ENCODE measurements around the gene PPP6R2. TPM values are rescaled to one million over a fixed set of nuclear protein-coding genes. Genes with fewer than 3 reads are reported as not detected.
"Not testable (repeated sequence)": the region's sequence is repeated elsewhere in the genome, so short reads cannot be mapped to it uniquely, and the experiment has no call there.

Gene PPP6R2
- total and polyA plus RNA-seq, 7 experiments from 2014 or later: 17.0 to 88.1 (median 63.9) TPM

GRCh38 chr22:50396751-50397370 lies 53.7 kb downstream of the PPP6R2 start:
- no peaks in the 10 kb centered on the region for H3K27me3 Mint-ChIP-seq
- H3K4me3 Mint-ChIP-seq: peak overlapping the region in 1 of 10 donors; percentile 35
- Histone ChIP-seq H3K27ac (ENCODE audit: low read depth, low read length) (no peak overlapping the region), H3K9me3 (ENCODE audit: control insufficient read depth in 2 of 3, low read length in 3 of 3) (no peaks in the 10 kb centered on the region), H3K36me3 (ENCODE audit: control insufficient read depth in 2 of 3, insufficient read depth in 3 of 3, low read length in 3 of 3) (peaks cover 0 to 45% (median 0%) of the 10 kb centered on the region in 3 experiments), H3K4me1 (ENCODE audit: control insufficient read depth in 2 of 2, insufficient read depth in 2 of 2, low read length in 2 of 2) (peaks cover 0 to 6% of the 10 kb centered on the region in 2 donors), H3K27me3 (ENCODE audit: control insufficient read depth in 2 of 2, insufficient read depth in 2 of 2, low read length in 2 of 2) (no peaks in the 10 kb centered on the region), H3K4me3 (ENCODE audit: low read length) (no peak overlapping the region)
- POLR2A ChIA-PET: no interaction called here
- intact Hi-C loops (cut with micrococcal nuclease): no loop called here
- DNase-seq (no peak), ATAC-seq (no peak)
- H3K36me3 Mint-ChIP-seq: peaks cover 4 to 26% (median 10%) of the 10 kb centered on the region in 5 donors
- peaks cover 19 to 44% (median 29%) of the 10 kb centered on the region in 7 donors for H3K4me1 Mint-ChIP-seq
- H3K9me3 Mint-ChIP-seq: peaks cover 0 to 3% (median 0%) of the 10 kb centered on the region in 11 donors
- CTCF ChIA-PET: no interaction called here
- peak overlapping the region; percentile 1 to 86 (median 49) for H3K27ac Mint-ChIP-seq

GRCh38 chr22:50397371-50398060 lies 54.4 kb downstream of the PPP6R2 start:
- H3K9me3 ChIP-seq (ENCODE audit: control insufficient read depth in 2 of 3, low read length in 3 of 3); intact Hi-C loops (cut with micrococcal nuclease); DNase-seq; H3K4me3 Mint-ChIP-seq; H3K4me1 ChIP-seq (ENCODE audit: control insufficient read depth in 2 of 2, insufficient read depth in 2 of 2, low read length in 2 of 2); H3K4me3 ChIP-seq (ENCODE audit: low read length); H3K9me3 Mint-ChIP-seq; POLR2A ChIA-PET; H3K27ac ChIP-seq (ENCODE audit: low read depth, low read length); ATAC-seq; H3K27me3 Mint-ChIP-seq; H3K27me3 ChIP-seq (ENCODE audit: control insufficient read depth in 2 of 2, insufficient read depth in 2 of 2, low read length in 2 of 2): not testable (repeated sequence)
- Mint-ChIP-seq H3K4me1 (peaks cover 19 to 44% (median 29%) of the 10 kb centered on the region in 7 donors), H3K27ac (peak overlapping the region; percentile 1 to 86 (median 49)), H3K36me3 (peaks cover 4 to 28% (median 10%) of the 10 kb centered on the region in 5 donors)
- H3K36me3 ChIP-seq (ENCODE audit: control insufficient read depth in 2 of 3, insufficient read depth in 3 of 3, low read length in 3 of 3): peaks cover 0 to 43% (median 0%) of the 10 kb centered on the region in 3 experiments
- CTCF ChIA-PET: interaction anchor here (0.7 kb wide), 1 partner anchor 53 kb away, joined by 3 read pairs; no protein-coding TSS in a partner anchor

- H3K36me3 Mint-ChIP-seq: peaks cover 4 to 17% (median 5%) of the 10 kb centered on the region in 5 donors
- peak overlapping the region in 8 of 9 donors; percentile 27 to 85 (median 42) for H3K27ac Mint-ChIP-seq
- DNase-seq: no peak
- Histone ChIP-seq H3K27me3 (ENCODE audit: control insufficient read depth in 2 of 2, insufficient read depth in 2 of 2, low read length in 2 of 2) (no peaks in the 10 kb centered on the region), H3K36me3 (ENCODE audit: control insufficient read depth in 2 of 3, insufficient read depth in 3 of 3, low read length in 3 of 3) (peaks cover 0 to 42% (median 0%) of the 10 kb centered on the region in 3 experiments), H3K4me3 (ENCODE audit: low read length) (no peak overlapping the region), H3K4me1 (ENCODE audit: control insufficient read depth in 2 of 2, insufficient read depth in 2 of 2, low read length in 2 of 2) (peaks cover 0 to 6% of the 10 kb centered on the region in 2 donors), H3K27ac (ENCODE audit: low read depth, low read length) (peak overlapping the region; percentile 40), H3K9me3 (ENCODE audit: control insufficient read depth in 2 of 3, low read length in 3 of 3) (no peaks in the 10 kb centered on the region)
- peaks cover 0 to 2% (median 0%) of the 10 kb centered on the region in 11 donors for H3K9me3 Mint-ChIP-seq
- H3K4me1 Mint-ChIP-seq: peaks cover 19 to 45% (median 32%) of the 10 kb centered on the region in 7 donors
- no peaks in the 10 kb centered on the region for H3K27me3 Mint-ChIP-seq
- intact Hi-C loops (cut with micrococcal nuclease): loop anchor here in 1 of 2 donors (1.0 kb wide), 2 partner anchors 99 to 221 kb away; no protein-coding TSS in a partner anchor
- CTCF ChIA-PET: interaction anchor here (1.0 to 1.5 kb wide), 2 partner anchors 10 to 99 kb away, joined by 4 to 5 read pairs; no protein-coding TSS in a partner anchor
- no peak for ATAC-seq
- POLR2A ChIA-PET: interaction anchor here (1.0 kb wide), 1 partner anchor 127 kb away, joined by 3 read pairs; the partner anchor contains the start of gene SCO2
- H3K4me3 Mint-ChIP-seq: no peak overlapping the region
Observed at GRCh38 chr22:50398831-50399648, 55.9 kb downstream of the PPP6R2 start.

GRCh38 chr22:50399751-50400331 lies 56.7 kb downstream of the PPP6R2 start:
- intact Hi-C loops (cut with micrococcal nuclease): loop anchor here in 1 of 2 donors (1.0 kb wide), 2 partner anchors 98 to 220 kb away; no protein-coding TSS in a partner anchor
- Histone ChIP-seq H3K27me3 (ENCODE audit: control insufficient read depth in 2 of 2, insufficient read depth in 2 of 2, low read length in 2 of 2) (no peaks in the 10 kb centered on the region), H3K4me1 (ENCODE audit: control insufficient read depth in 2 of 2, insufficient read depth in 2 of 2, low read length in 2 of 2) (peaks cover 0 to 6% of the 10 kb centered on the region in 2 donors), H3K27ac (ENCODE audit: low read depth, low read length) (peak overlapping the region; percentile 40), H3K9me3 (ENCODE audit: control insufficient read depth in 2 of 3, low read length in 3 of 3) (no peaks in the 10 kb centered on the region), H3K4me3 (ENCODE audit: low read length) (no peak overlapping the region), H3K36me3 (ENCODE audit: control insufficient read depth in 2 of 3, insufficient read depth in 3 of 3, low read length in 3 of 3) (peaks cover 0 to 34% (median 0%) of the 10 kb centered on the region in 3 experiments)
- Mint-ChIP-seq H3K4me1 (peaks cover 19 to 45% (median 34%) of the 10 kb centered on the region in 7 donors), H3K4me3 (peak overlapping the region in 1 of 10 donors; percentile 24), H3K36me3 (peaks cover 3 to 17% (median 4%) of the 10 kb centered on the region in 5 donors), H3K9me3 (peaks cover 0 to 2% (median 0%) of the 10 kb centered on the region in 11 donors), H3K27ac (peak overlapping the region; percentile 31 to 85 (median 66)), H3K27me3 (no peaks in the 10 kb centered on the region)
- ChIA-PET POLR2A (interaction anchor here (1.0 kb wide), 1 partner anchor 126 kb away, joined by 3 read pairs; the partner anchor contains the start of gene SCO2), CTCF (interaction anchor here (1.0 to 1.5 kb wide), 3 partner anchors 11 to 221 kb away, joined by 4 to 6 read pairs (median 5); no protein-coding TSS in a partner anchor)
- DNase-seq (peak in 1 of 9 donors; percentile 34), ATAC-seq (peak; percentile 78)

- no peak overlapping the region for H3K4me3 ChIP-seq (ENCODE audit: low read length)
- peaks cover 0 to 16% (median 0%) of the 10 kb centered on the region in 5 donors for H3K36me3 Mint-ChIP-seq
- intact Hi-C loops (cut with micrococcal nuclease): no loop called here
- H3K36me3 ChIP-seq (ENCODE audit: control insufficient read depth in 2 of 3, insufficient read depth in 3 of 3, low read length in 3 of 3): peaks cover 0 to 28% (median 0%) of the 10 kb centered on the region in 3 experiments
- DNase-seq (no peak), ATAC-seq (no peak)
- ChIA-PET POLR2A (interaction anchor here (1.0 kb wide), 1 partner anchor 125 kb away, joined by 3 read pairs; the partner anchor contains the start of gene SCO2), CTCF (interaction anchor here (0.8 to 1.5 kb wide), 4 partner anchors 12 to 220 kb away, joined by 3 to 6 read pairs (median 4); no protein-coding TSS in a partner anchor)
- H3K27me3 Mint-ChIP-seq: no peaks in the 10 kb centered on the region
- H3K4me1 Mint-ChIP-seq: peaks cover 19 to 44% (median 37%) of the 10 kb centered on the region in 7 donors
- H3K27ac ChIP-seq (ENCODE audit: low read depth, low read length): no peak overlapping the region
- no peaks in the 10 kb centered on the region for H3K27me3 ChIP-seq (ENCODE audit: control insufficient read depth in 2 of 2, insufficient read depth in 2 of 2, low read length in 2 of 2)
- H3K4me3 Mint-ChIP-seq: peak overlapping the region in 1 of 10 donors; percentile 24
- H3K9me3 Mint-ChIP-seq: peaks cover 0 to 4% (median 0%) of the 10 kb centered on the region in 11 donors
- H3K4me1 ChIP-seq (ENCODE audit: control insufficient read depth in 2 of 2, insufficient read depth in 2 of 2, low read length in 2 of 2): peaks cover 0 to 6% of the 10 kb centered on the region in 2 donors
- no peaks in the 10 kb centered on the region for H3K9me3 ChIP-seq (ENCODE audit: control insufficient read depth in 2 of 3, low read length in 3 of 3)
- peak overlapping the region; percentile 31 to 85 (median 66) for H3K27ac Mint-ChIP-seq
Observed at GRCh38 chr22:50400406-50400805, 57.3 kb downstream of the PPP6R2 start.

Data from naive thymus-derived CD4-positive, alpha-beta T cell (primary cell).